Gastrocnemius medialis (tissue), 4 donors: ENCODE results near the gene MALAT1. TPM values are rescaled to one million over a fixed set of nuclear protein-coding genes. Genes with fewer than 3 reads are reported as not detected.

Source experiments
- ATAC-seq, 2 donors: fragments of 150-250 bp; one replicate each; pipeline ENCODE4 v1.9.1; 2016
- DNase-seq, 2 donors: peaks; one replicate each; pipeline ENCODE4 v3.0.0-alpha.2; 2019
- H3K27ac ChIP-seq, 4 donors: fragments of 200-600 bp; sonication (generic); 1 replicate in 1 of 4; 2 replicates in 3 of 4; pipeline ENCODE4 v1.5.1; 2016 to 2018; ENCODE audit warnings: mild to moderate bottlenecking in 2 of 4, moderate library complexity in 1 of 4
- H3K27me3 ChIP-seq, 3 donors: fragments of 200-600 bp; sonication (generic) in 2 of 3; 1 replicate in 1 of 3; 2 replicates in 2 of 3; pipeline versions ENCODE4 v1.5.1 to v1.6.0; 2016 to 2019; ENCODE audit warnings: mild to moderate bottlenecking in 1 of 3, moderate library complexity in 1 of 3
- H3K36me3 ChIP-seq, 2 donors: fragments of 200-600 bp; sonication (generic) in 1 of 2; one replicate each; pipeline ENCODE4 v1.5.1; 2017 to 2018
- H3K4me1 ChIP-seq, 2 donors: fragments of 200-600 bp; sonication (generic) in 1 of 2; one replicate each; pipeline ENCODE4 v1.5.1; 2016 to 2017; ENCODE audit warnings: mild to moderate bottlenecking in 2 of 2
- H3K4me3 ChIP-seq, 4 donors: fragments of 200-600 bp; sonication (generic) in 3 of 4; 1 replicate in 1 of 4; 2 replicates in 3 of 4; pipeline ENCODE4 v1.5.1; 2016 to 2019; ENCODE audit warnings: mild to moderate bottlenecking in 2 of 4
- H3K9me3 ChIP-seq, 3 donors: fragments of 200-600 bp; sonication (generic) in 2 of 3; 1 replicate in 1 of 3; 2 replicates in 2 of 3; pipeline ENCODE4 v1.5.1; 2016 to 2019
- CTCF ChIP-seq, 5 experiments: fragments of 450-650 bp in 3 of 5; fragments of 200-600 bp in 2 of 5; sonication (generic) in 2 of 5; IDR thresholded peaks in 4 of 5; conservative IDR thresholded peaks in 1 of 5; 1 replicate in 4 of 5; 2 replicates in 1 of 5; pipeline ENCODE4 v1.5.1; 2016 to 2019; ENCODE audit warnings: antibody characterized with exemption in 5 of 5, mild to moderate bottlenecking in 3 of 5, moderate library complexity in 3 of 5
- POLR2A ChIP-seq, 2 donors: fragments of 450-650 bp; IDR thresholded peaks; one replicate each; pipeline ENCODE4 v1.6.1; 2017; ENCODE audit warnings: antibody characterized with exemption in 2 of 2, mild to moderate bottlenecking in 2 of 2, moderate library complexity in 2 of 2
- in situ Hi-C, 4 donors: fragments of 200-750 bp; cut with MboI; loops; one replicate each; pipeline versions ENCODE4 v1.15.0 to v1.8.0; 2017; ENCODE audit warnings: low sequenced_read_pairs in 4 of 4
- intact Hi-C: fragments of 100-400 bp; cut with DNase I; formaldehyde crosslinking; loops from one replicate; pipeline ENCODE4 v1.15.1; 2023; ENCODE audit warnings: low total_unique reads
- total RNA-seq, 4 donors: library from RNA; depleted of rRNA; stranded (reverse); fragments of >200 nt; gene quantifications; one replicate each; pipeline versions ENCODE4 v1.1.0 to v1.2.3, GENCODE V29; 2016

The MALAT1 gene
- total RNA-seq, 4 donors from 2014 or later: 874 to 6,745 (median 1,938) TPM

- in situ Hi-C loops: no loop called here
- Histone ChIP-seq H3K9me3 (no peaks in the 10 kb centered on the region), H3K4me1 (peaks cover 10 to 18% of the 10 kb centered on the region in 2 donors), H3K27ac (no peak overlapping the region), H3K27me3 (no peaks in the 10 kb centered on the region), H3K36me3 (peaks cover 0 to 73% of the 10 kb centered on the region in 2 donors), H3K4me3 (no peak overlapping the region)
- no peak for DNase-seq
- no peak for ATAC-seq
- no peak for TF ChIP-seq CTCF (IDR thresholded peaks at IDR 0.05 in 4 of 5, conservative IDR thresholded peaks at IDR 0.05 in 1 of 5)
- TF ChIP-seq POLR2A (IDR thresholded peaks at IDR 0.05): no peak
- intact Hi-C loops: no loop called here
Observed at GRCh38 chr11:65529475-65530156, 30.8 kb downstream of the MALAT1 start.

- H3K4me1 ChIP-seq: peaks cover 10 to 18% of the 10 kb centered on the region in 2 donors
- no peaks in the 10 kb centered on the region for H3K9me3 ChIP-seq
- no peak for ATAC-seq
- H3K36me3 ChIP-seq: peaks cover 0 to 73% of the 10 kb centered on the region in 2 donors
- TF ChIP-seq CTCF (IDR thresholded peaks at IDR 0.05 in 4 of 5, conservative IDR thresholded peaks at IDR 0.05 in 1 of 5) (no peak), POLR2A (IDR thresholded peaks at IDR 0.05) (no peak)
- DNase-seq: no peak
- no peak overlapping the region for H3K4me3 ChIP-seq
- in situ Hi-C loops: no loop called here
- intact Hi-C loops: no loop called here
- H3K27me3 ChIP-seq: no peaks in the 10 kb centered on the region
- H3K27ac ChIP-seq: no peak overlapping the region
Observed at GRCh38 chr11:65530157-65530496, 31.3 kb downstream of the MALAT1 start.

- in situ Hi-C loops: no loop called here
- DNase-seq: no peak
- H3K4me1 ChIP-seq: peaks cover 0 to under 1% of the 10 kb centered on the region in 2 donors
- H3K27me3 ChIP-seq: no peaks in the 10 kb centered on the region
- no peak overlapping the region for H3K27ac ChIP-seq
- peaks cover 0 to 73% of the 10 kb centered on the region in 2 donors for H3K36me3 ChIP-seq
- no peak for TF ChIP-seq POLR2A (IDR thresholded peaks at IDR 0.05)
- no peak for TF ChIP-seq CTCF (IDR thresholded peaks at IDR 0.05 in 4 of 5, conservative IDR thresholded peaks at IDR 0.05 in 1 of 5)
- ATAC-seq: no peak
- no peaks in the 10 kb centered on the region for H3K9me3 ChIP-seq
- intact Hi-C loops: no loop called here
- H3K4me3 ChIP-seq: no peak overlapping the region
Observed at GRCh38 chr11:65532388-65533064, 33.7 kb downstream of the MALAT1 start.

GRCh38 chr11:65535102-65535501 lies 36.3 kb downstream of the MALAT1 start:
- intact Hi-C loops: no loop called here
- H3K36me3 ChIP-seq: peaks cover 0 to 61% of the 10 kb centered on the region in 2 donors
- TF ChIP-seq POLR2A (IDR thresholded peaks at IDR 0.05) (no peak), CTCF (IDR thresholded peaks at IDR 0.05 in 4 of 5, conservative IDR thresholded peaks at IDR 0.05 in 1 of 5) (no peak)
- H3K27ac ChIP-seq: no peak overlapping the region
- no peak overlapping the region for H3K4me3 ChIP-seq
- no peaks in the 10 kb centered on the region for H3K9me3 ChIP-seq
- no peak for DNase-seq
- peaks cover 0 to under 1% of the 10 kb centered on the region in 2 donors for H3K4me1 ChIP-seq
- H3K27me3 ChIP-seq: no peaks in the 10 kb centered on the region
- no peak for ATAC-seq
- in situ Hi-C loops: no loop called here
